ENCODE results near the gene KRT71. TPM values are rescaled to one million over a fixed set of nuclear protein-coding genes. Genes with fewer than 3 reads are reported as not detected.

KRT71 gene
- total RNA-seq, 4 donors from 2014 or later = not detected

- peak in 1 of 2 donors; percentile 44 for ATAC-seq
- DNase-seq = peak; percentile 27 to 51
- Histone ChIP-seq H3K27me3 (peaks cover 0 to 6% (median 3%) of the 10 kb centered on the region in 3 donors), H3K27ac (no peak overlapping the region), H3K9me3 (no peaks in the 10 kb centered on the region), H3K4me1 (no peaks in the 10 kb centered on the region), H3K4me3 (no peak overlapping the region), H3K36me3 (no peaks in the 10 kb centered on the region)
- intact Hi-C loops (cut with DNase I; ENCODE audit: low total_unique reads) (no loop called here), in situ Hi-C loops (cut with MboI; ENCODE audit: low sequenced_read_pairs in 4 of 4) (no loop called here)
- TF ChIP-seq POLR2A (IDR thresholded peaks at IDR 0.05) (no peak), CTCF (IDR thresholded peaks at IDR 0.05 in 4 of 5, conservative IDR thresholded peaks at IDR 0.05 in 1 of 5) (no peak)
Observed at GRCh38 chr12:52494518-52494917, 58.4 kb downstream of the KRT71 start.

GRCh38 chr12:52494100-52494499 lies 58.8 kb downstream of the KRT71 start:
- Histone ChIP-seq H3K27me3 (peaks cover 0 to 6% (median 3%) of the 10 kb centered on the region in 3 donors), H3K4me1 (no peaks in the 10 kb centered on the region), H3K36me3 (no peaks in the 10 kb centered on the region), H3K27ac (no peak overlapping the region), H3K4me3 (no peak overlapping the region), H3K9me3 (no peaks in the 10 kb centered on the region)
- in situ Hi-C loops (cut with MboI; ENCODE audit: low sequenced_read_pairs in 4 of 4) (no loop called here), intact Hi-C loops (cut with DNase I; ENCODE audit: low total_unique reads) (no loop called here)
- ATAC-seq = no peak
- TF ChIP-seq POLR2A (IDR thresholded peaks at IDR 0.05) (no peak), CTCF (IDR thresholded peaks at IDR 0.05 in 4 of 5, conservative IDR thresholded peaks at IDR 0.05 in 1 of 5) (no peak)
- no peak for DNase-seq

Other genes starting within 250 kb of the KRT71 start
- gene KRT83, start 231.7 kb downstream of the KRT71 start, total RNA-seq = under 1 TPM in 1 of 4 donors, not detected in 3; 0.13 TPM
- gene KRT85, start 185.7 kb downstream of the KRT71 start, total RNA-seq = not detected
- not detected for gene KRT84, start 167.5 kb downstream of the KRT71 start, total RNA-seq
- gene KRT82, start 146.8 kb downstream of the KRT71 start, total RNA-seq = not detected
- gene KRT75, start 118.8 kb downstream of the KRT71 start, total RNA-seq = not detected
- not detected for gene KRT6B, start 101.0 kb downstream of the KRT71 start, total RNA-seq
- gene KRT6C, start 79.3 kb downstream of the KRT71 start, total RNA-seq = not detected
- gene KRT6A, start 59.9 kb downstream of the KRT71 start, total RNA-seq = not detected
- gene KRT5, start 32.8 kb downstream of the KRT71 start, total RNA-seq = not detected
- not detected for gene KRT74, start 20.7 kb upstream of the KRT71 start, total RNA-seq
- gene KRT72, start 48.3 kb upstream of the KRT71 start, total RNA-seq = not detected
- gene KRT73, start 65.4 kb upstream of the KRT71 start, total RNA-seq = not detected
- not detected for gene KRT2, start 99.1 kb upstream of the KRT71 start, total RNA-seq
- gene KRT1, start 127.3 kb upstream of the KRT71 start, total RNA-seq = not detected
- not detected for gene KRT77, start 150.4 kb upstream of the KRT71 start, total RNA-seq
- gene KRT76, start 224.2 kb upstream of the KRT71 start, total RNA-seq = not detected
- not detected for gene KRT3, start 243.0 kb upstream of the KRT71 start, total RNA-seq